MCF 10A (cell line): ENCODE measurements around the gene BSCL2. TPM values are rescaled to one million over a fixed set of nuclear protein-coding genes. Genes with fewer than 3 reads are reported as not detected.

ENCODE experiments used
- BruUV-seq: library from RNA; stranded (reverse); fragments of 400-500 nt; replicated peaks from 2 replicates; lab custom pipeline; 2021; lab: Mats Ljungman, UMichigan
- CTCF ChIA-PET: fragments of 300-600 bp; sonication (Branson Sonifier 250); formaldehyde crosslinking; extraction: SDS; loops from one replicate; lab custom pipeline; 2021; ENCODE audit warnings: antibody characterized with exemption, inconsistent platforms; lab: Yijun Ruan, JAX
- POLR2A ChIA-PET: fragments of 300-600, 350-650 bp; sonication (Branson Sonifier 250); formaldehyde crosslinking; extraction: SDS; loops from one replicate; lab custom pipeline; 2020; ENCODE audit warnings: antibody characterized with exemption, inconsistent platforms; lab: Yijun Ruan, JAX
- DNase-seq: peaks from one replicate; pipeline ENCODE4 v3.0.0-alpha.2; 2018; ENCODE audit not compliant: unreplicated experiment
- H3K27ac Mint-ChIP-seq: one replicate; pipeline ENCODE4 v1.8.0; 2022; ENCODE audit warnings: mild to moderate bottlenecking, low read depth, mixed read lengths; ENCODE audit not compliant: unreplicated experiment
- H3K27me3 Mint-ChIP-seq: one replicate; pipeline ENCODE4 v1.8.0; 2022; ENCODE audit warnings: mixed read lengths; ENCODE audit not compliant: insufficient read depth, unreplicated experiment
- H3K36me3 Mint-ChIP-seq: one replicate; pipeline ENCODE4 v1.8.0; 2022; ENCODE audit warnings: mild to moderate bottlenecking, moderate library complexity, mixed read lengths; ENCODE audit not compliant: insufficient read depth, unreplicated experiment
- H3K4me1 Mint-ChIP-seq: one replicate; pipeline ENCODE4 v1.8.0; 2022; ENCODE audit warnings: mixed read lengths; ENCODE audit not compliant: insufficient read depth, unreplicated experiment
- H3K4me3 Mint-ChIP-seq: one replicate; pipeline ENCODE4 v1.8.0; 2022; ENCODE audit warnings: mild to moderate bottlenecking, moderate library complexity, mixed read lengths; ENCODE audit not compliant: unreplicated experiment
- H3K9me3 Mint-ChIP-seq: one replicate; pipeline ENCODE4 v1.8.0; 2022; ENCODE audit warnings: mixed read lengths; ENCODE audit not compliant: unreplicated experiment
- CTCF ChIP-seq: fragments of 200-600 bp; IDR thresholded peaks from one replicate; pipeline ENCODE4 v1.8.0; 2022; ENCODE audit warnings: antibody characterized with exemption, mild to moderate bottlenecking; ENCODE audit not compliant: unreplicated experiment
- intact Hi-C: fragments of 100-400 bp; cut with micrococcal nuclease; formaldehyde crosslinking; loops from 2 replicates; pipeline ENCODE4 v1.14.1; 2022
- total RNA-seq: library from RNA; stranded (reverse); gene quantifications from 2 replicates; pipeline ENCODE4 v1.2.3, GENCODE V29; 2022

BSCL2 gene
- total RNA-seq, 1 experiment from 2014 or later, result 33.1 TPM

GRCh38 chr11:62673196-62673525 is 34.1 kb downstream of the BSCL2 start:
- intact Hi-C loops, result loop anchor here (5.0 kb wide), 1 partner anchor 81 kb away; the partner anchor contains the start of gene TUT1
- ChIA-PET CTCF (interaction anchor here (0.6 to 1.6 kb wide), 7 partner anchors 10 to 185 kb away, joined by 3 to 5 read pairs (median 4); no protein-coding TSS in a partner anchor), POLR2A (interaction anchor here (0.7 to 10.6 kb wide), 14 partner anchors 8 to 120 kb away, joined by 3 to 182 read pairs (median 26); partner anchors contain the start of genes B3GAT3, C11orf98, CSKMT and GANAB)
- Mint-ChIP-seq H3K27me3 (no peaks in the 10 kb centered on the region), H3K9me3 (no peaks in the 10 kb centered on the region), H3K27ac (peak overlapping the region; percentile 95), H3K4me3 (peak overlapping the region; percentile 95), H3K4me1 (peaks cover 20% of the 10 kb centered on the region), H3K36me3 (peaks cover 71% of the 10 kb centered on the region)
- DNase-seq, result no peak
- no TSS peak for BruUV-seq
- TF ChIP-seq CTCF, result no peak

GRCh38 chr11:62671608-62672389 is 35.4 kb downstream of the BSCL2 start, which contains the start of the genes LBHD1 and UQCC3:
LBHD1 (minus strand) TSS chr11:62672267; CDS start chr11:62670031, 2,236 bp downstream.
UQCC3 (plus strand) TSS chr11:62671673; CDS start chr11:62671746, 73 bp downstream.
- Mint-ChIP-seq H3K4me3 (peak within 1 kb of the TSS; percentile 95), H3K36me3 (peaks cover 72% of the 10 kb centered on the region), H3K27me3 (no peaks in the 10 kb centered on the region), H3K9me3 (no peaks in the 10 kb centered on the region), H3K27ac (peak within 1 kb of the TSS; percentile 95), H3K4me1 (peaks cover 6% of the 10 kb centered on the region)
- ChIA-PET CTCF (interaction anchor here (0.5 to 1.5 kb wide), 5 partner anchors 9 to 116 kb away, joined by 3 to 11 read pairs (median 3); no protein-coding TSS in a partner anchor), POLR2A (interaction anchor here (0.5 to 10.6 kb wide), 44 partner anchors 7 to 548 kb away, joined by 3 to 182 read pairs (median 8); partner anchors contain the start of genes B3GAT3, GANAB, GNG3 and HNRNPUL2)
- intact Hi-C loops, result loop anchor here (5.0 kb wide), 1 partner anchor 79 kb away; the partner anchor contains the start of gene TUT1
- no peak for TF ChIP-seq CTCF
- BruUV-seq, result TSS peak; percentile 22
- peak; percentile 85 for DNase-seq

GRCh38 chr11:62671236-62671607 is 36.0 kb downstream of the BSCL2 start:
- Mint-ChIP-seq H3K27ac (peak overlapping the region; percentile 95), H3K27me3 (no peaks in the 10 kb centered on the region), H3K4me1 (peaks cover 5% of the 10 kb centered on the region), H3K9me3 (no peaks in the 10 kb centered on the region), H3K36me3 (peaks cover 72% of the 10 kb centered on the region), H3K4me3 (peak overlapping the region; percentile 95)
- no peak for TF ChIP-seq CTCF
- BruUV-seq, result no TSS peak
- intact Hi-C loops, result loop anchor here (5.0 kb wide), 1 partner anchor 79 kb away; the partner anchor contains the start of gene TUT1
- ChIA-PET POLR2A (interaction anchor here (0.6 to 10.6 kb wide), 38 partner anchors 7 to 547 kb away, joined by 3 to 182 read pairs (median 10); partner anchors contain the start of genes B3GAT3, GANAB, GNG3 and HNRNPUL2), CTCF (interaction anchor here (0.5 to 1.5 kb wide), 3 partner anchors 9 to 117 kb away, joined by 3 to 11 read pairs (median 3); no protein-coding TSS in a partner anchor)
- DNase-seq, result no peak
